Neural cell (in vitro differentiated cells): ENCODE measurements around the gene ADSL. TPM values are rescaled to one million over a fixed set of nuclear protein-coding genes. Genes with fewer than 3 reads are reported as not detected.

ENCODE experiments used
- H2AFZ ChIP-seq: fragments of 200-600, 300-800 bp; sonication (generic), shearing (Covaris generic); 2 replicates; pipeline ENCODE4 v1.6.0; 2014; ENCODE audit warnings: low read depth, mild to moderate bottlenecking, antibody characterized with exemption, low read length, moderate library complexity
- H3F3A ChIP-seq: fragments of 200-600 bp; shearing (Covaris generic); 2 replicates; pipeline ENCODE4 v1.6.1; 2016; ENCODE audit warnings: mild to moderate bottlenecking, moderate library complexity, mixed read lengths, antibody characterized with exemption, low read length; ENCODE audit not compliant: insufficient read depth, poor library complexity, severe bottlenecking
- H3K27ac ChIP-seq: fragments of 200-600, 300-800 bp; sonication (generic), shearing (Covaris generic); 2 replicates; pipeline ENCODE4 v1.5.1; 2014; ENCODE audit warnings: mild to moderate bottlenecking, low read length, moderate library complexity
- H3K27me3 ChIP-seq: fragments of 300-800, 200-600 bp; sonication (generic), shearing (Covaris generic); 2 replicates; pipeline ENCODE4 v1.6.0; 2014; ENCODE audit warnings: mild to moderate bottlenecking, low read depth, low read length, moderate library complexity; ENCODE audit not compliant: insufficient read depth
- H3K36me3 ChIP-seq: fragments of 300-800, 200-600 bp; sonication (generic), shearing (Covaris generic); 2 replicates; pipeline ENCODE4 v1.5.1; 2014; ENCODE audit warnings: mild to moderate bottlenecking, antibody characterized with exemption, low read length, moderate library complexity; ENCODE audit not compliant: insufficient read depth
- H3K4me2 ChIP-seq: fragments of 300-800, 200-600 bp; sonication (generic), shearing (Covaris generic); 2 replicates; pipeline ENCODE4 v1.6.0; 2014; ENCODE audit warnings: mild to moderate bottlenecking, low read length
- H3K4me3 ChIP-seq: fragments of 300-800, 200-600 bp; sonication (generic), shearing (Covaris generic); 2 replicates; pipeline ENCODE4 v1.5.1; 2014; ENCODE audit warnings: mild to moderate bottlenecking, low read length, moderate library complexity
- H3K79me2 ChIP-seq: fragments of 200-600 bp; shearing (Covaris generic); replicated peaks from 2 replicates; pipeline ENCODE4 v1.6.0; 2014; ENCODE audit warnings: mild to moderate bottlenecking, low read length, moderate library complexity; ENCODE audit not compliant: insufficient read depth
- H3K9ac ChIP-seq: fragments of 300-800, 200-600 bp; sonication (generic), shearing (Covaris generic); 2 replicates; pipeline ENCODE4 v1.6.1; 2016; ENCODE audit warnings: mild to moderate bottlenecking, low read length, mixed read lengths
- H3K9me2 ChIP-seq: fragments of 200-600 bp; shearing (Covaris generic); 2 replicates; pipeline ENCODE4 v1.6.1; 2016; ENCODE audit warnings: mild to moderate bottlenecking, low read length, mixed read lengths; ENCODE audit not compliant: insufficient read depth
- H3K9me3 ChIP-seq: fragments of 200-600, 300-800 bp; sonication (generic), shearing (Covaris generic); 2 replicates; pipeline ENCODE4 v1.6.1; 2016; ENCODE audit warnings: mild to moderate bottlenecking, mixed run types, low read length, moderate library complexity, mixed read lengths
- H4K20me1 ChIP-seq: fragments of 200-600 bp; shearing (Covaris generic); 2 replicates; pipeline ENCODE4 v1.6.1; 2016; ENCODE audit warnings: mild to moderate bottlenecking, mixed run types; ENCODE audit not compliant: insufficient read depth
- EP300 ChIP-seq: fragments of 450-650 bp; conservative IDR thresholded peaks from 2 replicates; pipeline ENCODE4 v1.6.1; 2014; ENCODE audit warnings: antibody characterized with exemption, mild to moderate bottlenecking, moderate library complexity; ENCODE audit not compliant: poor library complexity, severe bottlenecking
- EZH2 ChIP-seq: fragments of 200-600, 300-800 bp; shearing (Covaris generic), sonication (generic); IDR thresholded peaks from 2 replicates; pipeline ENCODE4 v1.6.1; 2014; ENCODE audit warnings: antibody characterized with exemption, low read length, borderline replicate concordance, mild to moderate bottlenecking; ENCODE audit not compliant: insufficient read depth, poor library complexity, severe bottlenecking
- MXI1 ChIP-seq: fragments of 450-650 bp; conservative IDR thresholded peaks from 2 replicates; pipeline ENCODE4 v1.6.1; 2014; ENCODE audit warnings: antibody characterized with exemption, mild to moderate bottlenecking; ENCODE audit not compliant: poor library complexity, severe bottlenecking
- POLR2AphosphoS5 ChIP-seq: IDR thresholded peaks from 2 replicates; pipeline ENCODE4 v1.6.1; 2012
- RAD21 ChIP-seq: fragments of 450-650 bp; conservative IDR thresholded peaks from 2 replicates; pipeline ENCODE4 v1.6.1; 2014; ENCODE audit warnings: antibody characterized with exemption, mild to moderate bottlenecking, moderate library complexity
- SMC3 ChIP-seq: fragments of 450-650 bp; conservative IDR thresholded peaks from 2 replicates; pipeline ENCODE4 v1.6.1; 2014; ENCODE audit warnings: antibody characterized with exemption, mild to moderate bottlenecking, moderate library complexity; ENCODE audit not compliant: poor library complexity
- TAF1 ChIP-seq: IDR thresholded peaks from 2 replicates; pipeline ENCODE4 v1.6.1; 2012; ENCODE audit warnings: low read depth
- polyA plus RNA-seq: library from polyadenylated mRNA; depleted of rRNA; stranded (reverse); fragments of >200 nt; gene quantifications from 2 replicates; pipeline ENCODE4 v1.2.3, GENCODE V29; 2014
- TF ChIP-seq, protein P1 (sequence below): fragments of 450-650 bp; IDR thresholded peaks from 2 replicates; pipeline ENCODE4 v1.5.1; 2014; ENCODE audit warnings: antibody characterized with exemption, mild to moderate bottlenecking, moderate library complexity; ENCODE audit not compliant: poor library complexity, severe bottlenecking
- TF ChIP-seq, protein P2 (sequence below): IDR thresholded peaks from 2 replicates; pipeline ENCODE4 v1.6.1; 2012; ENCODE audit warnings: borderline replicate concordance

The ADSL gene
- polyA plus RNA-seq, 1 donor from 2014 or later: 112 TPM

DNA sequence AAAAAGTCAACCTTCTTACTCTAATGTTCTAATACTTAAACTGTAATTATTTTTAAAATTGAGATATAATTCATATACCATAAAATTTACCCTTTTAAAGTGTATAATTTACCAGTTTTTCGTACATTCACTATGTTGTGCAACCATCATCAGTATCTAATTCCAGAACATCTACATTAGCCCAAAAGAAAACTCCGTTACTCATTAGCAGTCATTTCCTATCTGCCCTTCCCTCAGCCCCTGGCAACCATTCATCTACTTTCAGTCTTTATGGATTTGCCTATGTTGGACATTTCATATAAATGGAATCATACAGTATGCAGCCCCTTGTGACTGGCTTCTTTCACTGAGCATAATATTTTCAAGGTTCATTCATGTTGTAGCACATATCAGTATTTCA lies 46.3 kb downstream of the ADSL start:
- no peak overlapping the region for H3K4me3 ChIP-seq
- no peaks in the 10 kb centered on the region for H3K9me3 ChIP-seq

DNA sequence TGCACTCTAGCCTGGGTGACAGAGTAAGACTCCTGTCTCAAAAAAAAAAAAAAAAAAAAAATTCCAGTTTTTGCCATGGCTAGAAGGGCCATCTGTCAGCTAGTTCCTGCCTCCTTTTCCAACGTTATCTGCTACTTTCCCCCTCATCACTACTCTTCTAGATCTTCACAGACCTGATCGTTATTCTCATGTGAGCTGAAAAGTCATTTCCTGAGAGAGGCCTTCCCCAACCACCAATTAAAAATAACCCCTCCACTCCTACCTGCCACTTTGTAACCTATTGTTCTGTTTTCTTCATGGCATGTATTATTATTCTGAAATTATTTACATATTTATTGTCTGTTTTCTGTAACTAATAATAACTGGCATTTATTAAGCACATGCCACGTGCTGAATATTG lies 48.3 kb downstream of the ADSL start:
- H3K9me2 ChIP-seq: no peaks in the 10 kb centered on the region
- H3K27ac ChIP-seq: no peak overlapping the region
- no peaks in the 10 kb centered on the region for H3K79me2 ChIP-seq
- TF ChIP-seq, protein P1, sequence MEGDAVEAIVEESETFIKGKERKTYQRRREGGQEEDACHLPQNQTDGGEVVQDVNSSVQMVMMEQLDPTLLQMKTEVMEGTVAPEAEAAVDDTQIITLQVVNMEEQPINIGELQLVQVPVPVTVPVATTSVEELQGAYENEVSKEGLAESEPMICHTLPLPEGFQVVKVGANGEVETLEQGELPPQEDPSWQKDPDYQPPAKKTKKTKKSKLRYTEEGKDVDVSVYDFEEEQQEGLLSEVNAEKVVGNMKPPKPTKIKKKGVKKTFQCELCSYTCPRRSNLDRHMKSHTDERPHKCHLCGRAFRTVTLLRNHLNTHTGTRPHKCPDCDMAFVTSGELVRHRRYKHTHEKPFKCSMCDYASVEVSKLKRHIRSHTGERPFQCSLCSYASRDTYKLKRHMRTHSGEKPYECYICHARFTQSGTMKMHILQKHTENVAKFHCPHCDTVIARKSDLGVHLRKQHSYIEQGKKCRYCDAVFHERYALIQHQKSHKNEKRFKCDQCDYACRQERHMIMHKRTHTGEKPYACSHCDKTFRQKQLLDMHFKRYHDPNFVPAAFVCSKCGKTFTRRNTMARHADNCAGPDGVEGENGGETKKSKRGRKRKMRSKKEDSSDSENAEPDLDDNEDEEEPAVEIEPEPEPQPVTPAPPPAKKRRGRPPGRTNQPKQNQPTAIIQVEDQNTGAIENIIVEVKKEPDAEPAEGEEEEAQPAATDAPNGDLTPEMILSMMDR: no peak
- TF ChIP-seq POLR2AphosphoS5 (no peak), MXI1 (no peak), TAF1 (no peak), EP300 (no peak), RAD21 (no peak), SMC3 (no peak), EZH2 (no peak)
- TF ChIP-seq, protein P2, sequence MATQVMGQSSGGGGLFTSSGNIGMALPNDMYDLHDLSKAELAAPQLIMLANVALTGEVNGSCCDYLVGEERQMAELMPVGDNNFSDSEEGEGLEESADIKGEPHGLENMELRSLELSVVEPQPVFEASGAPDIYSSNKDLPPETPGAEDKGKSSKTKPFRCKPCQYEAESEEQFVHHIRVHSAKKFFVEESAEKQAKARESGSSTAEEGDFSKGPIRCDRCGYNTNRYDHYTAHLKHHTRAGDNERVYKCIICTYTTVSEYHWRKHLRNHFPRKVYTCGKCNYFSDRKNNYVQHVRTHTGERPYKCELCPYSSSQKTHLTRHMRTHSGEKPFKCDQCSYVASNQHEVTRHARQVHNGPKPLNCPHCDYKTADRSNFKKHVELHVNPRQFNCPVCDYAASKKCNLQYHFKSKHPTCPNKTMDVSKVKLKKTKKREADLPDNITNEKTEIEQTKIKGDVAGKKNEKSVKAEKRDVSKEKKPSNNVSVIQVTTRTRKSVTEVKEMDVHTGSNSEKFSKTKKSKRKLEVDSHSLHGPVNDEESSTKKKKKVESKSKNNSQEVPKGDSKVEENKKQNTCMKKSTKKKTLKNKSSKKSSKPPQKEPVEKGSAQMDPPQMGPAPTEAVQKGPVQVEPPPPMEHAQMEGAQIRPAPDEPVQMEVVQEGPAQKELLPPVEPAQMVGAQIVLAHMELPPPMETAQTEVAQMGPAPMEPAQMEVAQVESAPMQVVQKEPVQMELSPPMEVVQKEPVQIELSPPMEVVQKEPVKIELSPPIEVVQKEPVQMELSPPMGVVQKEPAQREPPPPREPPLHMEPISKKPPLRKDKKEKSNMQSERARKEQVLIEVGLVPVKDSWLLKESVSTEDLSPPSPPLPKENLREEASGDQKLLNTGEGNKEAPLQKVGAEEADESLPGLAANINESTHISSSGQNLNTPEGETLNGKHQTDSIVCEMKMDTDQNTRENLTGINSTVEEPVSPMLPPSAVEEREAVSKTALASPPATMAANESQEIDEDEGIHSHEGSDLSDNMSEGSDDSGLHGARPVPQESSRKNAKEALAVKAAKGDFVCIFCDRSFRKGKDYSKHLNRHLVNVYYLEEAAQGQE: no peak
- no peaks in the 10 kb centered on the region for H3F3A ChIP-seq
- no peaks in the 10 kb centered on the region for H3K9me3 ChIP-seq
- no peaks in the 10 kb centered on the region for H3K36me3 ChIP-seq
- H3K27me3 ChIP-seq: no peaks in the 10 kb centered on the region
- H2AFZ ChIP-seq: no peak overlapping the region
- H3K9ac ChIP-seq: no peak overlapping the region
- no peak overlapping the region for H3K4me2 ChIP-seq
- H3K4me3 ChIP-seq: no peak overlapping the region
- H4K20me1 ChIP-seq: no peaks in the 10 kb centered on the region

More for the DNA sequence above, 46.3 kb downstream of the ADSL start:
- H3K9me2 ChIP-seq: no peaks in the 10 kb centered on the region
- H4K20me1 ChIP-seq: no peaks in the 10 kb centered on the region
- H3K27ac ChIP-seq: no peak overlapping the region
- H2AFZ ChIP-seq: no peak overlapping the region
- no peak for TF ChIP-seq EP300
- TF ChIP-seq, protein P2: no peak
- TF ChIP-seq MXI1: no peak
- TF ChIP-seq SMC3: no peak
- no peak overlapping the region for H3K9ac ChIP-seq
- no peak overlapping the region for H3K4me2 ChIP-seq
- no peaks in the 10 kb centered on the region for H3K27me3 ChIP-seq
- H3F3A ChIP-seq: no peaks in the 10 kb centered on the region
- H3K79me2 ChIP-seq: no peaks in the 10 kb centered on the region
- no peaks in the 10 kb centered on the region for H3K36me3 ChIP-seq
